ENCODE data around the gene TULP1.
"Not testable (repeated sequence)": the region's sequence is repeated elsewhere in the genome, so short reads cannot be mapped to it uniquely, and the experiment has no call there.

DNA sequence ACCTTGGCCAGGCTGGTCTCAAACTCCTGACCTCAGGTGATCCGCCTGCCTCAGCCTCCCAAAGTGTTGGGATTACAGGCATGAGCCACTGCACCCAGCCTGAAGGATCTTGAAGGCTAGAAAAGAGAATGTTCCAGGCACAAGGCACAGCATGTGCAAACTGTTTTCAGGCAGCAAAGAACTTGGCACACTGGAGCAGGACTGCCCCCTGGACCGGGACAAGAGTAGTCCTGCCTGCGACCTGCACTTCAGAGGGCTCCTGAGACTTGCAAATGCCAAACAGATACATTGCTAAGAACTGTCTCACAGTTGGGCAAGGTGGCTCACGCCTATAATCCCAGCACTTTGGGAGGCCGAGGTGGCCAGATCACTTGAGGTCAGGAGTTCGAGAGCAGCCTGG lies 3.2 kb upstream of the TULP1 start:
- not testable (repeated sequence) for TF ChIP-seq CTCF, POLR2A (IDR thresholded peaks at IDR 0.05)
